Measurements from ENCODE around the gene SLC12A7.

- TF ChIP-seq CTCF (IDR thresholded peaks at IDR 0.05) = peak in 1 of 6 experiments; percentile 13
- TF ChIP-seq POLR2A (IDR thresholded peaks at IDR 0.05) = peak; percentile 56 to 64
Measured at GRCh38 chr5:1119312-1119831, 7.5 kb upstream of the SLC12A7 start.
